GM21576 (cell line): ENCODE measurements around the gene USB1.
"Not testable (repeated sequence)": the region's sequence is repeated elsewhere in the genome, so short reads cannot be mapped to it uniquely, and the experiment has no call there.

Experiments
- ATAC-seq: cut with Tn5 transposase; IDR thresholded peaks from one replicate; pipeline ENCODE4 v1.9.1; 2021; ENCODE audit warnings: mild to moderate bottlenecking, moderate library complexity; ENCODE audit not compliant: unreplicated experiment

Gene USB1

DNA sequence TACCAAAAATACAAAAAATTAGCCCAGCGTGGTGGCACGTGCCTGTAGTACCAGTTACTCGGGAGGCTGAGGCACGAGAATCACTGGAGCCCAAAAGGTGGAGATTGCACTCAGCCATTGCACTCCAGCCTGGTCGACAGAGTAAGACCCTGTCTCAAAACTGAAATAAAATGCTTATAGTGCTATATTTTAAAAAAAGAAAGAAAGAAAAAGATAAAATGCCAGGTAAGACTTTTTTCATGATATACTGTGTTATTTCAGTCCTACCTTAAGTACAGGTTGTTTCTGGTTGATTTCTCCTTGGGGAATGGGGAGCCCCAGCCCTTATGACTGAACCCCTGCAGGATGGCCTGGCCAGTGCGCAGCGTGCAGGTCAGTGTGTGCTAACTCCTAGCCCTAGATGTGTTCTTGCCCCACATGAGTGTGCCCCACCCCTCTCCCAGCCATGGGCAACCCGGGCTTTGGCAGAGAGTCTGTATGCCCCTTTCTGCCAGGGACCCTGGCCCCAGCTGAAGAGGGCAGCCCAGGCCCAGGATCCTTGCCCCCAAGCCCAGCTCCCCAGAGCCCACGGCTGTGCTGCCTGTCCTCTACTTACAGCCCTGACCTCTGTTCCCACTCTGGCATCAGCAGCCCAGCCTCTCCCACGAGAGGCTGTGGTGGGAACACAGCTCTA lies 31.6 kb upstream of the USB1 start:
- no peak for ATAC-seq

DNA sequence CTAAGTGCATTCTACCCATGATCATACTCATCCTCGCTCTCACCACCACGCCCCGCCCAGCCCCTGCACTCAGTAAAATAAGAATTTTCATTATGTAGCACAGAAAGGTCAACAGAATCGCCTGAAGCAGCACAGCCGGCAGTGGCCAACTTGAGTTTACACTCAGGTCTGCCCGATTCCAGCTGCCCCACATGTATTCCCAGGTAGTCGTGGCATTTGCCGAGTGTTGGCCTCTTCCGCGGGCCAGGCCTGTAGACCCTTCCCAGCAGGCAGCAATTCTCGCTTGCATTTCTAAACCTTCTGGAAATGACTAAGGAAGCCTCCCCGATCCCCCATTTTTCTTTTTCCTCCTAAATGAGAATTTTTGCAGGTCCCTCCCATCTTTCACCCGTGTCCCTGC lies 30.9 kb upstream of the USB1 start:
- ATAC-seq: no peak

DNA sequence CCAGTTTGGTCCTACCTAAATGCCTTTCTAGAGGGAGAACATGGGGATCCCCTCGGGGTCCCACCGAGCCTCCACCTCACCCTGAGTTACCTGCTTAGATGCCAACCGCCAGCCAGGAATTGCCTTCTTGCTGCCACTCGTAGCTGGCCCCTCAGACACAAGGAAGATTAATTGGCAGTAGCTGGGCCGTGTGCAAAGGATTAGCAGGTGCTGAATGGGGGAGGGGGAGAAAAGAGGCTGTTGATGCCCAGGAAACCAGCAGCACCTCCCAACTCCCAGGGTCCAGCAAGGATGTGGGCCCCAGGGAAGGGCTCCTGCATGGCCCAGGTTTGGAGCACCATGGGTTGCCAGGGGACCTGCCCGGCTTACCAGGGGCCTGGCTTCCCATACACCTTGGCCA lies 30.2 kb upstream of the USB1 start, which contains the start of gene CNGB1:
TSS of gene CNGB1 (minus strand) at position 159 of the 400 bp plus-strand sequence. CDS start 3,842 bp downstream, outside the sequence.
- no peak for ATAC-seq

- ATAC-seq: no peak
These were observed 29.4 kb upstream of the USB1 start for GRCh38 chr16:57971848-57972247.

DNA sequence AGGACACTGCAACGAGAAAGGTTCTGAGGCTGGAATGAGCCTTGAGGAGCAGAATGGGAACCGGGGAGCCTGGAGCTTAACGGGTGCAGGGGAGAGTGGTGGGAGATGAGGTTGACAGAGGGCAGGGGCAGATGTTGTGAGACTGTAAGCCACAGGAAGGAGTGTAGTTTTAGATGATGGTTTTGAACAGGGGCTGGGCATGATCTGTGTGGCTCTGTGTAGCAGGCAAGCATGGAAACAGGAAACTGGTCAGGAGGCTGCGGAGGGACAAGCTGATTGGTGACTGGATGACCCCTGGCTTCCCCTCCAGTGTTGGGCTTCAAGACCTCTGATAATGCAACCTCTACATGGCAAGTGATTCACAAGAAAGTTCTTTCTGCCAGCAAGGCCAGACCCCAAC lies 28.9 kb upstream of the USB1 start:
- ATAC-seq: no peak

DNA sequence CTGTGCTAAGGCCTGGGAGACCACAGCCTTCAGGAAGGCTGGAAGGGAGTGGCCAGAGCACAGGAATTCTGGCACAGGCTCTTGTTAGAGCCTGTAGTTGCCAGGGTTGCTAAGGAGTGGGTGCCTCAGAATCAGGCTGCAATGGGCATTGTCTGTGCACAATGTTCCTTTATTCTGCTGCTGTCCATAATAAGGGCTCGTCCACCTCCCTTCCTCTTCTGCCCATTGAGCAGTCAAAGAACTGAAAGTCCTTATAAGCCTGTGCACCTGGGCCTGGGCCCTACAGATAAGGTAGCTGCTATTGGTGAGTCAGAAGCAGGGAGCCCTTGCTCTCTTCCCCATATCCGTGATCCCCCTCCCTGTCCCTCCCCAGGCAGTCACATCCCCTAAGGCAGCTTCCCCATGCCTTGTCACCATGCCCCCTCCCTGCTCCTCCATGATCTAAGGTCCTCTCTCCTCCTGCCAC lies 24.8 kb upstream of the USB1 start:
- no peak for ATAC-seq

DNA sequence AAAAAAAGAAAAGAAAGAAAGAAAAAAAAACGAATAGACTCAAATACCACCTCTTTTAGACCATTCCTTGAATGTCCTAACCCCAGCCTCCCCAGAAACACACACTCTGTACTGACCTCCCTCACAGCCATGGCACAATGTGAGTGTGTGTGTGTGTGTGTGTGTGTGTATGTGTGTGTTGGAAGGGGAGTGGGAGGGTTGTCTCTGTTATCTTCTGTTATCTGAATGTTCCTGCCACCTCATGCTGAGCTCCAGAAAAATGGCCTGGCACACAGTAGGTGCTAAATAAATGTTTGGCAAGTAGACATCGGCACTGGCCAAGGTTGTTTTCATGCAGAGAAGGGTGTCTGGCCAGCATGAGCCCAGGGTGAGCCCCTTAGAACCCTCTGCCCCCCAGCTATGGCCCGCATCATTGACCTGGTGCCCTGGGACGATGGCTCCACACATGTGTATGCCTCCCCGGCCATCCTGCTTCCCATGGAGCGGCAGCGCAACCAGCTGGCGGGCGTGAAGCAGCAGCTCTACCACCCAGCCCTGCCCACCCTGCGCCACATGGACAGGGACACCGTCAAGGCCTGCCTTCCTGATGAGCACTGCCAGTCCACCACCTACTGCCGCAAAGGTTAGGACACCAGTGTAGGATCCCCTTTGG lies 23.7 kb upstream of the USB1 start:
- ATAC-seq: no peak

DNA sequence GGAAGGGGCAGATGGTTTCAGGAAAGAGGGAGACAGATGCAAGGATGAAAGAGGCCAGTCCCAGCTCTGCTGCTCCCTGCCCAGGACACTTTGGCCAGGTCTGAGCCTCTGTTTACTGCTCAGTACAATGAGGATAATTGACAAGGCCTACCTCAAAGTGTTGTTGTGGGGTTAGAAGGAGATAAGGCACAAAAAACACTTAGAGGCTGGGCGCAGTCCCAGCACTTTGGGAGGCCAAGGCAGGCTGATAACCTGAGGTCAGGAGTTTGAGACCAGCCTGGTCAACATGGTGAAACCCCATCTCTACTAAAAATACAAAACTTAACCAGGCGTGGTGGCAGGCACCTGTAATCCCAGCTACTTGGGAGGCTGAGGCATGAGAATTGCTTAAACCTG lies 23.1 kb upstream of the USB1 start:
- not testable (repeated sequence) for ATAC-seq

DNA sequence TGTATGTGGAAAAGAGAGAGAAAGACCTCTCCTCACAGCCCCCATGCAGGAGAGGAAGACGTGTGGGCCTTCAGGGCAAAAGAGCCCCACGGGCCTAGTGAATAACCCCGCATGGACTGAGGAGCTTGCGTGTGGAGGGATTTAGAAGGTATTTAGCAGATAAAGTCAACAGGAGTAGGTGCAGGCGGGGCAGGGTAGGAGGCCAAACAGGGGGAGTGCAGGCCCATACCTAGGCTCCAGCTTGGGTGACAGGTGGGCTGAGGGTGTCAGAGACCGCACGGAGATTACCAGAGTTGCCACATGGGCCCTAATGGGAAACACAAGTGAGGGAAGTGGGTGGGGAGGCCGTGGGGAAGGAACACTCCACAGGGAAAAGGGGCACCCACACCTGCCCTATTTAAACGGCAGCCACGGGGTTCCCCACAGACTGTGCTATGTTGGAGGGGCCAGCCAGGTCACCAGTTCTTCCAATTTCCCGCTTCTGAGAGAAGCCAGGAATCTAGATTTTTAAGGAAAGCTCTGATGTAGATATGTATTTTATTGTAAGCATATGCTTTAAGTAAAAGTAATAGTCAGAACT lies 22.1 kb upstream of the USB1 start:
- ATAC-seq: no peak

- ATAC-seq: no peak
These were observed 19.6 kb upstream of the USB1 start for GRCh38 chr16:57981636-57982035.

- no peak for ATAC-seq
These were observed 18.8 kb upstream of the USB1 start for GRCh38 chr16:57982385-57982784.

- peak; percentile 58 for ATAC-seq
These were observed 16.6 kb upstream of the USB1 start for GRCh38 chr16:57984443-57985203.

DNA sequence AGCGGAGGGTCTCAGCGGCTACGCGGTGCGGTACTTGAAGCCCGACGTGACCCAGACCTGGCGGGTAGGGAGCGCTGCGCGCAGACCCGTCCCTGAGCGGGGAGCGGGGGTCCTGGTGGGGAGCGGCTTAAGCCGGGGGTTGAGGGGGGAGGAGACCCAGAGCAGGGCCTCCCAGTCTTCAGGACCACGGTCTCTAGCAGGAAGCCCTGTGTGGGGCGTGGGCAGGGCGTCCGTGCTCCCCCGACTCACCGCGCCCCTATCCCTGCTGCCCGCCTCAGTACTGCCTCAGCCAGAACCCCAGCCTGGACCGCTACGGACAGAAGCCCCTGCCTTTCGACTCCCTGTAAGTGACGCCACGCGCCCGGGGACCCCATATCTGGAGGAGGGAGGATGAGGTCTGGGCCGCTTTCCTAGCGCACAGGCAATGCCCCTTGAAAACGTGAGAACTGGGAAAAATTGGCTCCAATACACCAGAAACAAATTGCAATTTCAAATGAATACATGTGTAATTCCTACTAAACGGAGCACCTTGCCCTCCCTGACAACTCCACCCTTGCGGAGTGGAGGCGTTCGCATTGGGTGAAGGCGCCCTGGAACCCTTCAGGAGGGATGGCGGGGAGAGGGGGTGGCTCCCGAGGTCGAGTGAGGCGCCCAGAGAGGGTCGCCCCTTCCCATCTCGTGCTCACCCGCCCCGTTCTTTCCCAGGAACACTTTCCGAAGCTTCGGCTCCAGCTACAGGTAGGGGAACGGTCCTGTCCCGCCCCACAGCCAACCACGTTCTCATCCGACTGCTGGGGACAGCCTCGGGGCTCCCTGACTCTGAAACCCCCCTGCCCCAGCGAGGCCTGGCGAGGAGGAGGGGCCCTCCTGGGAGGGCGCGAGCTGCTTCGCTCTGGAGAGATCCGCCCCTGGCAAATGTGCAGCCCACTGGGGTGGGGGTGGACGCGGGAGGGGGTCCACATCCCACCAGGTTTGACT lies 15.7 kb upstream of the USB1 start:
- ATAC-seq: no peak

DNA sequence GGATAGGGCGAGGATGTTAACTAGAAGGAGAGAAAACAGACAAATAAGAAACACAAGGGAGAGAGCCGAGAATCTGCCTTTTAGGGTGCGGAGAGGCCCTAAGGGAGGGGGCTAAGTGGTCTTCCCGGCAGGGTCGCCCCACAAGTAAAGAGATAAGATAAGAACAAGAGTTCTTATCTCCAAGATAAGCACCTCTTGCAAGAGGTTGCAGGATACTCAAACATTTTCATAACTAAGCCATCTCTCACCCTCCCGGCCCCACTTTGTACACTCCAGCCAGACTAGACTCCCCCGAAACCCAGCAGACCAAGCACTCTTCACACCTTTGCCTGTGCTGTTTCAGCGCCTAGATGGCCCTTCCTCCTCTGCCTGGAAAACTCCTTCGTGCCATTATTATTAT lies 15.0 kb upstream of the USB1 start:
- ATAC-seq: no peak

DNA sequence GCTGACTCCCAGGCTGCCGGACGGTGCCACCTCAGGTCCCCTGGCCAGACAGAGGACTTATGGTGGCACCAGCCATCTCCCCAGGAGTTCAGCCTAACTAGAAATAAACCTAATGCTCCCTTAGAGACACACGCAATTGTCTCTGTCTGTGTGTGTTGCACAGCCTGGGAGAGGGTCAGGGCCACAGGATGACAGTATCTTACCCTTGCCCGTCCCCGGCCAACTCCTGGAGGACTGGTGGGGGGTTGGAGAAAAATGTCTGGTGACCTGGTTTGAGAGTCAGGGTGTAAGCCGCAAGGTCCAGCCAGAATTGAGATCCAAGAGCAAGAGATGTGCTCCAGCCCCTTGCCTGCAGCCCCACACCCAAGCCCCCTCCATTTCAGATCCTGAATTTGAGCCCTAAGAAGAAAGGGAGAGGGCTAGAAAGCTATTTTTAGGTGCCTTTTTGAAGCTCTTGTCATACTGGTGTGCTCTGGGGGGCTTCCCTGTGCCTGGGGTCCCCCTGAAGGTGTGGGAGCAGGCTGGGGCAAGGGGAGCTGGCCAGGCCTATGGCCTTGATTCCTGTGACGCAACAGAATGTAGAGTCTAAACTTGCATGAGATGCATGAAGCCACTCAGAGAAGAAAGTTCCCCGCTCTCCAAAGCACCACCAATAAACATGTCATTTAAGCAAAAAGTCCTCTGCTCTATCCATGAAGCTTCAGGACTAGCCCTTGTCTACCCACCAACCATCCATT lies 13.6 kb upstream of the USB1 start:
- ATAC-seq: no peak

DNA sequence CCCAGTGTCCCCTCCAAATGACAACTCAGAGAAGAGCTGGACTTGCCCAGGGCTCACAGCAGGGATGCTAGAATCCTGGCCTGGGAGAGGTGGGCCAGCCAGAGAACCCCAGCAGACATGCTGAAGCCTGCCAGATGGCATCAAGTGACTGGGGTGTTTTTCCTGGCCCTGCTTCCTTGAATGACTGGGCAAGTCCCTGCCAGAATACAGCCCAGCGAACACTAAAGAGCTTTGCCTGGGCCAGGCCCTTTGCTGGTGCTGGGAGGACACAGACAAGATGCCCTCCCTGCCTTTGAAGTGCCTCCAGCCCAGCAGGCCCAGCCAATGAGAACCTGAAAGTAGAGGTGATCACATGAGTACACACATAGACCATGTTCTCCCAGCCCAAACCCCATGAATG lies 12.3 kb upstream of the USB1 start:
- ATAC-seq: no peak

- ATAC-seq: no peak
These were observed 9.6 kb upstream of the USB1 start for GRCh38 chr16:57991551-57992059.

DNA sequence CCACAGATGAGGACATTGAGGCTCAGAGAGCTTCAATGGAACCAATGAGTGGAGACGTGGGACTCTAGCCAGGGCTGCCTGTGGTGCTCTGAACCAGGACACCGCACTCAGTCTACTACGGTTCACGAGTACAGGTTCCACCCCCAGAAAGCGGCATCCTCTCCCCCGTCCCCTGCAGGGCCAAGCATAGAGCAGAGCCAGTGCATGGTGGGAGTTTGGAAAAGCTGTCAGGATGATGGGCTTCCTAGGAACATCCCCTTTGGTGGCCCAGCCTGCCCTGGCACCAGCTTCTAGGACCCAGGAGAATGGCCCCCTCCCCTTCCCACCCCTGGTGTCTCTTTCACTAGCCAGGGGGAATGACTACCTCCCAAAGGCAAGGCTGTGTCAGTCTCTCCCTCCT lies 9.1 kb upstream of the USB1 start:
- no peak for ATAC-seq

DNA sequence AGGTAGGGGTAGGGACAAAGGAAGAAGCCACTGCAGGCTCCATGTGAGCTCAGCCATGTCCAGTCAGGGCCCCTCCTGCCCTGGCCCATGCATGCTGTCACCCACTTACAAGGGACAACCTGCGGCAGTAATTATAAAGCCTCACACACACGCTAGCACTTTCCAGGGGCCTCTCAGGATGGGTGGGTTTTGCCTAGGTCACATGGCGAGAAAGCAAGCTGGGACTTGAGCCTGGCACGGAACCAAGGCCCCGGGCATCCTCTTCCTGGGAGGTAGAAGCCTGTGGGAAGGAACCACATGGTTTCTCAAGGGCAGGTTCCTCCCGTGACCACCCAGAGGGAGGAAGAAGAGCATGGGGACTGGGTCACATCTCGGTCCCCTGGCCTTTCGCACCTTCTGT lies 7.8 kb upstream of the USB1 start:
- ATAC-seq: no peak
